ENCODE measurements around the gene COL4A2.

COL4A2 gene

DNA sequence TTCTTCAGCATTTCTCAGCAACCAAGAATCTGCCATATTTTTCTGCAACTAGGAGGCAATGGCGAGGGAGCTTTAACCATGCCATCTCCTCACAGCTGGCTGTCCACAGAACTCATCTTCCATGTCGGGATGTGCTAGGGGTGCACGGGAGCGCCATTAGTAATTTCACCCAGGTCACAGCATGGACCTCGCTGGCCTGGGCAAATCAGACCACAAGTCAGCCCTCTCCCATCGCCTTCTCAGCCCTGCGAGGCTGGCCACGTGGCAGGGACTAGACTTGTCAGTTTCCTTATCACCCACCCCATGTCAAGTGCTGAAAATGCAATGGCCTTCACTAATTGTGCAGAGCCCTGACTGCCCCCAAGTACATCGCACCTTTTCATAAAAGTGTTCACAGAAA is 15.8 kb upstream of the COL4A2 start:
- DNase-seq = no peak

DNA sequence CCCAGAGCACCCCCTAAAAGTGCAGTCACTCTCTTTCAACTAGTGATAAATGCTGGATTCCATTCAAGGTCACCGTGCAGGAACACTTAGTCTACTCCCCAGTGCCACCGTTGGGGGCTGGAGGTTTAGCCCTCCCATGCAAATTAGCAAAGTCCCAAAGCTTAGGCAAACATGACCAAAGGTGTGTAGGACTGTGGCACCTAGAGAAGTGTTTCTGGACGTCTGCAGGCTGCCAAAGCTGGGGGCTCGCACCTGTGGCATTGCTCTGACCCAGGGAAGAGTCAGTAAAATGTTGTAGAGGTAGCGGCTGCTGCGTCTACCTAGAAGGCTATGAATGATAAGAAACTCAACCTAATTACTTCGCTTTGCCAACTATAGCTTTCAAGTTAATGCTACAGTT is 14.0 kb upstream of the COL4A2 start:
- DNase-seq = no peak

DNA sequence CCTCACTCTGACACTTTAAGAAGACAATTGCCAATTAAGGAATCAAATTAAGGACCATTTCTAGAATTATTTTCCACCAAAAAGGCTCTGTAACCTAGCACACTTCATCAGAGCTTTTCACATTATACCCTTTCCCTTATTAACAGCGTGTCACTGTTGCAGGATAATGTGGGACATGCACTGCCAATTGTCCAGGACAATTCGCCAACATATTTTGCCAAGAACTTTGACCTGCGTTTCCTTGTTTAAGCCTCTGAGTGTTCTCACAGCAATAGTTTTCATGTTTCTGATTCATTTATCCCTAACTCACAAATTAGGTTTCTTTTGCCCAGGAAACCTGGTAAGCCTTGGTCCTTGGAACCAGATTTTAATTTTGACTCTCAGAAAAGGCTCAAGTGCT is 13.4 kb upstream of the COL4A2 start:
- DNase-seq = no peak

DNA sequence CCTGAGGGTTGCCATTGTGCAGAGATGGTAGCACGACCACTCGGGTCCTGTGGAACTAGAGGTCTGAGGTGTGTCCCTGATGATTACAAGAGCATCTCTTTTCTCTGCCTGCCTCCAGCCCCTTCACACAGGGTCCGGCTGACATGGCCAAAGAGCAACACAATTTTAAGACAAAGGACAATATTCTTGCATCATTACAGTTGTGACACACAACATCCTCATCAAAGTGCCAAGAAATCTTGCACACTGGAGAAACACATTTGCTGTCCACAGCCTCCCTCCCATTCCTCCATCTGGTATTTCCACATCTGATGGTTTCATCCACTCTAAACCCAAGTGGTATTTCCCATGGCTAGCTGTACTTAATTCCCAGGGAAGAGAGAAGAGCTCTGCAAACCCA is 12.9 kb upstream of the COL4A2 start:
- DNase-seq = no peak

DNA sequence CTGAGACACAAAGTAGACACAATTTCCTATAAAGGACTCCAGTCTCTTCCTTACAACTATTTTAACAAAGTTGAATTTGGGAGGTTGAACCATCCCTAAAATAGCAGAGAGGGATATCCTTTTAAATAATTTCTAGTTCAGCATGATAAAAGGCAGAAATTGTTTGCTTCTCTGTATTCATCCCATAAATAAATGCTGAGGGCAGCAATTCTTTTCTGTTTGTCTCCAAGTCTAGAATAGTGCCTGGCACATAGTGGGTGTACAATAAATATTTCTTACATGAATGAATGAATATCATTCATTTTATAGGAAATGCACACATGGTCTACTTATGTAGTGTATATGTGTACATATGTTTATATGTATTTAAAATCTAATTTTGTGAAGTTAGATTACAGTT is 12.5 kb upstream of the COL4A2 start:
- no peak for DNase-seq

DNA sequence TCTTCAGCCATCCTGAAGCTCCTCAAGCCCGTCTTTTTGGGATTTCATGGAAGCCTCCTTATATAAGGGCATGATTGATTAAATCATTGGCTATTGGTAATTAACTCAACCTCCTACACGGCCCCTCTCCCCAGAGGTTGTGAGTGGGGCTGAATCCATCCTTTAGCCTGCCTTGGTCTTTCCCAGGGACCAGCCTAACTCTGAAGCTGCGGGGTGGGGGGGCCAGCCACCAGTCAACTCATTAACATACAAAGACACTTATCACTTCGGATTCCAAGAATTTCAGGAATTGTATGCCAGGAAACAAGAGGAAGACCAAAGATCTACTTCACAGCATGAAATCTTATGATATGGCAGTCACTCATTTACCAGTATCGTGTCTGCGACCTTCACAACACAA is 10.1 kb upstream of the COL4A2 start:
- no peak for DNase-seq

DNA sequence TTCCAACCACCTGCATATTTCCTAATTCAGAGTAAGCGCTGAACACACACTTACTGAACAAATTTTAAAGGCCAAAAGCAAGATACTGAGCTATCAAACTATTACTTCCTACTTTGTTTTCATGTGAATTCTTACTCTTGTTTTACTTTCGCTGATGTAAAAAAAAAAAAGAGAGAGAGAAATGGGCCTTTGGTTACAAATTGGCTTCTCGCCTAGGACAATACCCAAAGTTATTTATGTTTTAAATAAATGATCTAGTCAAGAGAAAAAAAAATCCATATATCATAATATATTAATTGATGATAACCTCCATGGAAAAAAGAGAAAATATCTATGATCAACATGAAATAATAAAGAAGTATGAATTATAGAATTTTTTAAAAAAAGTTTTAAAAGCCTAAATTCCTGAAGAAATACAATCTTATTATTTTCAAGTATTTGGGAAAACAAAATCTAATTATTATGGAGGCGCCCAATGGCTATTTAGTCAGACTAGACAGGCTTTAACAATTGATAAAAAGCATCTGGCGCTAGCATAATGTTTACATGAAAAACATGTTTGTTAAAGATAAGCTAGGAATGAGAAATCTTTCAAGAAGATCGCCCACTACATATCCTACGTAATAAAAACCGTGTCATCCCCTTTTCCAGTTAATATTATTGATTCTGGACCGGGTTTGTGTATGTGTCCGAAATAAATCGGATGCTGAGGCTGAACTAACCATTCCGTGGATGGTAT is 9.1 kb upstream of the COL4A2 start:
- DNase-seq = no peak

DNA sequence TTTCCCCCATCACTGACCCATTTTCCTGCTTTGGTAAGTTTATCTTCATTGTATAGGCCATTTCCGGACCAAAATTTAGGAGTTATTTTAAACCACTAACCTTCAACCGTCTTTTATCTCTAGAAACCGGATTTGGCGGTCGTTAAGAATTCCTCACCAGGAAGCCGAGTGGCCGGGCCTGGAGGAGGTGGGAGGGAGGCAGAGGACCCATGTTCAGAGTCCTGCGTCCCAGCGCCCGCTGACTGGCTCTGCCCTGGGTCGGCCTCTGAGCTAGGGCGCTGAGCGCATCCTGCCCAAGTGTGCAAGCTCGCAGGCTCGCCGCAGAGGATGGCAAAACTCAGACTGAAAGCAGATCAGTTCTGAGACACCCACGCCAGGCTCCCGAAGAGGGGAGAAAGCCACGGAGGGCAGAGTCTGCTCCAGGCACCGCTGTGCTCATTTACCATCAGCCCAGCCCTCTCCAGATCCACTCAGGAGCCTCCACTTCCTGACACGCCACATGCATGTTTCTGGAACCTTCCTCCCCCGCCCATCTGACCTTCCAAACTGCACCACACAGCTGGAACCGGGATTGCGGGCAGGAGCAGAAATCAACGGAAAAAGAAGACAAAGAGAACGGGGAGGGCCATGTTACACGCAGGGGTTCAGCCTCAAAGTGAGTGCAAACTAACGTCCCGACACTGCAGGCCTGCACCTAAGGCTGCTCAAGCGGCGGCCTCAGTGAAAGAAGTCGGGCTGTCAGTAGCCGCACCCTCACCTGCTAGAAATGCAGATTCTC is 8.4 kb upstream of the COL4A2 start:
- no peak for DNase-seq

DNA sequence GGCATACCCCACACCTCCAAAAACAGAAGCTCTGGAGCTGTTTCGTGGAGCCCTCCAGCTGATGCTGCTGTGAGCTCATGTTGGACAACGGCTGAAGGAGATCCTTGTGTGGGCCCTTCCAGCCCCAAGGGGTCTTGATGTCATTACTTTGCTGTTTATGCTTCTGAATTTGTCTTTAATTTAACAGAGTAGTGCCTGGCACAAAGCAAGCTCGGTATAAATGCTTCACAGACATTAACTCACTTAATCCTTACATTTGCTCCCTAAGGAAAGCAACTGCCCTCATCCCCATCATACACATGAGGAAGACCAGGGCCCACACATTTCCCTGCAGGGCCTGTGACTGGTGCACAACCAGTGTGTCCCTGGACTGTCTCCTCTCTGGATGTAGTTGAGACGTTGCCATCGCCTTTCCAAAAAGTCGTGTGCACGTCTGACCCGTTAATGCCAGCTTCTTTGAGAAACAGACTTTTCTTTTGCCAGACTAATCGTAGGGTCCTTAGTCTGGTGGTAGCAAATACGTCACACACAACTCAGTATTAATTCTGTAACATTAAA is 7.7 kb upstream of the COL4A2 start:
- DNase-seq = no peak

DNA sequence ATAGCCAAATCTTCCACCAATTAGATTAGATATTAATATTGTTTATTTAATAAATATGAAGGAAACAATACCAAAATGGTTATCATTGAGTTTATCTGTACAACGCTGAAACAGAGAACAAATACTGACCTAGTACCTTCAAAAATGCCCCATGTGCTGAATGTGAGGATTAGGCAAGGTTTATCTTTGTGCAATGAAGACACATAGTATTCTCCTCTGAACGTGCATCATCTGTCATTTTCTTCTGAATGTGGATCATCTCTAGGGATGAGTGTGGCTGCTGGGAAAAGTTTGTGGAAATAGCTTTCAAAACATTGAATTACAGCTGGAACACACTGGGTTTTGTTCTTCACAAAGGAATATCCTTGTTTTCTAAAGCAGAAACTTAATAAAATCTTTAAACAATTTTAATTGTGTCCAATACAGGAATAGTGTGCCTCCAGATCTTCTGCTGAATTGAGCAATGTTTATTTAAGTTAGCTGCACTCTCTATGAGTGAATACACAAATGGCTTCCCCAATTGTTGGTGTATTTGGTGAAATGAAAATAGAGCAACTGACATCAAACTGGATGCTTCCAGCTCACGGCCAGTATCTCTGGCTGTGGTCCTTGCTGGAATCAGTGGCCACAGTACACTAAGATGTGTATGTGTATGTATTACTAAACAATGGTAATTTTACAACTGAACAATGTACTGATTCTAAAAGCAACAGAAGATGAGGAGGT is 6.8 kb upstream of the COL4A2 start:
- no peak for DNase-seq

DNA sequence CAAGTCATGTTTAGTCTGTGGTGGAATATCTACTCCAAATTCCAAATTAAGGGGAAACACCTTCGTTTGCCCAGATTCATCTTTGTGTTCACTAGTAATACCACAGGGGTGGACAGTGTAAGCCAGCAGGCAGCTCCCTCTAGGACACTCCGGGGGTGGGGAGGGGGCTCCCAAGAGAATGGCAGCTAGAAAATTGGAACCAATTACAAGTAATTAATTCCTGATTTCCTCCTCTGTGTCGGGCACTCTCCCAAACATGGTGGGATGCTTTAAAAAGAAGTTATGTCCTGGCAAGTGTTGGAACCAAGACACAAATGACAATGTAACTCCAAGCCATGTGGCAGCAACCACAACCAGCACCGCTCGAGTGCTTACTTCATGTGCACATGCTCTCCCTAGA is 6.0 kb upstream of the COL4A2 start:
- DNase-seq = no peak

DNA sequence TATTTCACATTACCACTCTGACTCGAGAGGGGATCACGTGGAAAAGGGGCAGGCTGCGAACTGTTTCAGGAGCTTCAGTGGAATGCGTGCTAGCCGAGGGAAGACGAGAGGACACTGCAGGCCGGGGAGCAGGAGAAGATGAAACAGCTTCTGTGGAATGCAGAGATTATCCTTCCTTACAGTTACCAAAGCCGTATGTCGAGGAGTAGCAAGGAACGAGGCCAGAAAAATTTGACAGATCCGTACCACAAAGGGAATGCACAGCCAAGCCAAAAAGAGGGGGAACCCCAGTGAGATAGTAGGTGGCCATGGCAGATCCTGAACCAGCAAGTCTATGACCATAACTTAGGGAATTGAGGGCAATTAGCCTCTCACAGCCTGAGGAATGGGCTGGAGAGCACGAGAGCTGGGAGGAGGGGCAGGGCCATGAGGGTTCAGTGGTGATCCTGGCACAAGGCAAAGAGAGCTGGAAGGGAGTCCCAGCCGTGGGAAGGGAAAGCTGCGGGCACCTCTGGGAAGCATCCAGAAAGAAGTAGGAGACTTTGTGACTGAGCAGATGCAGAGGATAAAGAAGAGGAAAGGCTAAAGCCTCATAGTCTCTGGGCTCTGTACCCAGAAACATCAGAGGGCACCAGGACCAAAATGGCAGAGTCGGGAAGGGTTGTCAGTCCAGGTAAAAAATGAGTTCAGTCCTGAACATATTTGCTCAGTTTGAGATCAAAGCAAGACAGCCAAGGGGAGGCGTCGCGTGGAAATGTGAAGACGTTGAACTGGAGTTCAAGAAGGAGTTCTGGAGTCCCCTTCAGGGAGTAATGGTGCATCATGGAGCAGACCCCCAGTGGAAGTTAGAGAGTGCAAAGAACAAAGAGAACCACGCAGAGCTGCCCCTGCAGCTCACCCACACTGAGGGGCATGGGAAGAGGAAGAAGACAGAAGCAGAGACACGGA is 5.2 kb upstream of the COL4A2 start:
- DNase-seq = no peak

DNA sequence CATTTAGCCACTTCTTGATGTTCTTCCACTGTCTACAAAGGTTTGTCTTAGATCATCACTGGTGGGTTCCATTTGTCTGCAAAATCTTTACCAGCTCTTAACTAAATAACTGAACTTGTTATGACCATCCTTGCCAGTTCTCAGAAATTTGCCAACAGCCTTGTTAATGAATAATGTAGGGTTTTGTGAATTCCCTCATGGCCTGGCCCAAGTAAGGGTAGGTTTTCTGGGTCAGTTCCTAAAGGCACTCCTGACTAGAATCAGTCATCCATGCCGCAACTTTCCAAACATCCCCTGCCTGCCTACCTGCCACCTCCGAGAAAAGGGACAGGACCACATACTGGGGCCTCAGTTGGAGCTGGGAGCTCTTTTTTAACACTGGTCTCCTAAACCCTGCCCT is 4.1 kb upstream of the COL4A2 start:
- no peak for DNase-seq

DNA sequence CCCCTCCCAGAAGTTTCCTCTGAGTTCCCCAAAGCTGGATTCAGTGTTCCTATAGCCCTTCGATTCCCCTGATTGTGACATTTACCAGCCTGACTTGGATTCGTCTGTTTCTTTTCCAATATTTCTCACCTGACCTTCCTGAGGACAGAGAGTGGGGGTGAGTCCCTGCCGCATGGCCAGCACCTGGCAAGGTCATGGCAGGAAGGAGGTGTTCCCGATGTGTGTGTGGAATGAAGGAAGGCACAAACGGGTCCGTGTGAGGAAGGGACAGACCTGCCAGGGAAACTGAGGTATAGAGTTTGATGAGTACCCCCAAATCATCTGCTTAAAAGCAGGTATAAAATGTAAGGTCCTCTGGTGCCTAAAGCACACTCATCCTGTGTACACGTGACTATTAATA is 3.4 kb upstream of the COL4A2 start:
- DNase-seq = no peak

DNA sequence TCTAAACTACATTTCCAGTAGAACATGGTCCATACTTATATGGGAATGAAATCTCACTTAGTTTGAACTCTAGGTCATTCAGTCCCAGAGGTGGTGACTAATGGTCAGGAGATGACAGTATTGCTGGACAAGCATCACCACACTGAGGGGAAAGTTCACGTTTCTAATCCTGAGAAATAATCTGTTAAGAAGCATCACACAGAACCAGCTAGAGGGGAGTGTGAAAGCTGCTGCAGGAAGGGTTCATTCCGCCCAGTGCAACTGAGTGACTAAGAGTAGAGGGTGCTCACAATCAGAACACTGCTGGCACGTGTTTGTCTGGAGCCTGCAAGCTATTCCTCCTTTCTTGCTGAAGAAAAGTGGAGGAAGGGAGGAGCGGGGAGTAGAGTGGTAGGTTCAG is 2.8 kb upstream of the COL4A2 start:
- DNase-seq = no peak

DNA sequence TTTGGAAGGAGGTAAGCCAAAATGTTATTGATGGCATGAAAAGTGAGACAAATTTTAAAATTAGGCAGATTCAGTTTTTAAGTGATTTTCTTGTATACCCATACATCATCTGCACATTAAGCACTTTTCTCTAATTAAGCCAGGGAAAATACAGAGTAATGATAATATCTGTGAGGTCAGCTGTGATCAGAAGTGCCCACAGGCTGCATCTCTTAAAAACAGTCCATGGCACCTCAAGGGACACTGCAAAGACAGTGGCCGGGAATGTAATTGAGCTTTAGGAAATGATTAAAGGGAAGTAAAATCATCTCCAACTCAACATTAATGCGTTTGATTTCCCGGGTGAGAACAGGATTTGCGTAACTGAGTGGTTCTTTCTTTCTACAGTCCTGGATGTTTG is 2.1 kb upstream of the COL4A2 start:
- no peak for DNase-seq

DNA sequence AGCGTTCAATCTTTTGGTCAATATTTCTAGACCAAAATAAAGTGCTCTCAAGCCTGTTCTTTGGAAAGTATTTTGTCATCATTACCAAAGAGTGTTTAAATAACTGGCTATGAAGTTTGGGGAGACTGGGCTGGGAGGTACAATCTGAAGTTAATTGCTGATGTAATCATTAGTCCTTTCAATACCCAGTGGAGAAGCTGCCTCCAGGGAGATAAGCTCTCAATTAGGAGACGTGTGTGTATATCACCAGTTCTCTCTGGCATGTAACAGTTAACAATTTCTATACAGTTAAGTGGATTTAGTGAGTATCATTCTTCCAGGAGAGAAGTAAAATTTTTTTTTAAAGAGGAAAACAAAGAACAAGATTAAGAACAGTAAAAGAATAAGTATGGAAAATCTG is 1.5 kb upstream of the COL4A2 start:
- no peak for DNase-seq

DNA sequence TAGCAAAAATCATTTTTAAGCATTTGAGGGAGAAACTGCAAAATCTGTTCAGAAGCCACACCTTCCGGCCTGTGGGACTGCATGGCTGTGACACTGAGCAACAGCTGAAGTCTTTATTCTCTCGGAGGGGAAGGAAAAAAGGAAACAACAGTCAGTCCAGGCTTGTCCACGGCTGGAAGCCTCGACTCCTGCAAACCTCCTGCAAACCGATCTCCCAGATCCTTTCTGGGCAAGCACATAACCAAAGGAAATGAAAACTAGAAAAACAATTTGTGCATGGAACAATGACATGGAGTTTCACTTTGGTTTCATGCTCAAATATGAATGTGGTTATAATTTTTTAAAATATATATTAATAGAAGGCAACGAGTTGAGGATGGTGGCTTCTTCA is 1.1 kb upstream of the COL4A2 start:
- no peak for DNase-seq

DNA sequence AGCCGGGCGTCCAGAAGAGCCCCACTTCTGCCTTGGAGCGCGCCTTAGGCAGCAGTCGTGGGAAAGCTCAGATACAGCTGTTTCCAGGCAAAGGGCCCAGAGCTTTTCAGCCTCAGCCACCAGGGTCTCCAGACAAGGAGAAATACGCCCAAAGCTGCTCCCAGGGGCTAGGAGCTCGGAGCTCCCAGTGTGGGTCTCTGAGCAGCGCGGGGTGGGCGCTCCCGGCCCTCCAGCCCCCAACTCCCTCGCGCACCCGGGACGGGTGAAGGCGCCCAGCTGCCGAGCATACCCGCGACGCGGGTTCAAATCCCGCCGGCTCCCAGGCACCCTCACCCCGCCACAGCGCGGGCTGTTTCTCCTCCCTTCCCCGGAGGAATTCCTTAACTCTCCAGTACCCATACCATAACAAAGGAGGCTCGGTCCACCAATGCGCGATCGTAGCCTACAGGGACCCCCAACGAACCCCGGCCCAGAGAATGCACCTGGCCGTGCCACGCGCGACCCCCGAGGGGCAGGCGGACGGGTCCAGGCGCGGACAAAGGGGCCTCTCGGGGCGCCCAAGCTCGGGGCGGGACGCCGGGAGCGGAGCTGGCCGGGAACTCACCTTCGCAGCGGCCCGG is 634 bp upstream of the COL4A2 start:
- no peak for DNase-seq

DNA sequence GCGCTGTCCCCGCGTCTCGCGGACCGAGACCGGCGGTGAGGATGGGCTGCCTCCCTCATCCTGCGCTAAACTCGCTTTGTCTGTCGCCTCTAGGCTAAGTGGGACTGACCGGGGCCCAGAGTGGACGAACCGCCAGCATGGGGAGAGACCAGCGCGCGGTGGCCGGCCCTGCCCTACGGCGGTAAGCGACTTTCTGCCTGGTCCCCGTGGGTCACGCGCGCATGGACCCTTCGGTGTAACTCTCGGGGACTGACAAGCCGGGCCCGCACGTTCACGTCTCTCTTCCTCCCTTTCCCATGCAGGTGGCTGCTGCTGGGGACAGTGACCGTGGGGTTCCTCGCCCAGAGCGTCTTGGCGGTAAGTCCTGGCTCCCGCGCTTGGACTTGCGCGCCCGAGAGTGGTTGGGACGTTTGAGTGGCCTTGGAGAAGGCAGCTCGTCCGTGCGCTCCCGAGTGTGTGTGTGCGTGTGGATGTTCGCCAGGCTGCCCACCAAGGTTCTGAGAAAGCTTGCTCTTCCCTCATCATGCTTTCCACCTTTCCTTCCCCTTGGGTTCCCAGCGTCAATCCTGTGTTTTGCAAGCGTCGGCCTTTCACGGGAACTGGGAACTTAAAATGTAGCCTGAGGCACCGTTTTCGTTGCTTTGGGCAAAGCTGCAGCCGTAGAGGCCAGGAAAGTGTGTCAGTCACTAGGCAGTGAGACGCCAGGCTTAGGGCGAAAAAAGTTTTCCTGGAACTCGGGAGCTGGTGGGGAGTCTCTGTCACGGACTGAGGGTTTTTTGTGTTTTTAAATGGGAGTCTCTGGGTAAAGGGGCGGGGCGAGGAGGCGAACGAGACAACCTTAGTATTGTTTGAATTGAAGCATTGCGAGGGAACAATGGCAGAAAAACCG is 927 bp downstream of the COL4A2 start:
- DNase-seq = no peak
